ENCODE measurements around the gene NXPH4.

NXPH4 gene

GRCh38 chr12:57235728-57236131 lies 19.1 kb downstream of the NXPH4 start:
- DNase-seq (ENCODE audit: low read depth): no peak
- H3K4me3 ChIP-seq (ENCODE audit: low read depth, low read length): no peak overlapping the region
- TF ChIP-seq CTCF (conservative IDR thresholded peaks at IDR 0.05; ENCODE audit: low read depth, low read length): no peak

DNA sequence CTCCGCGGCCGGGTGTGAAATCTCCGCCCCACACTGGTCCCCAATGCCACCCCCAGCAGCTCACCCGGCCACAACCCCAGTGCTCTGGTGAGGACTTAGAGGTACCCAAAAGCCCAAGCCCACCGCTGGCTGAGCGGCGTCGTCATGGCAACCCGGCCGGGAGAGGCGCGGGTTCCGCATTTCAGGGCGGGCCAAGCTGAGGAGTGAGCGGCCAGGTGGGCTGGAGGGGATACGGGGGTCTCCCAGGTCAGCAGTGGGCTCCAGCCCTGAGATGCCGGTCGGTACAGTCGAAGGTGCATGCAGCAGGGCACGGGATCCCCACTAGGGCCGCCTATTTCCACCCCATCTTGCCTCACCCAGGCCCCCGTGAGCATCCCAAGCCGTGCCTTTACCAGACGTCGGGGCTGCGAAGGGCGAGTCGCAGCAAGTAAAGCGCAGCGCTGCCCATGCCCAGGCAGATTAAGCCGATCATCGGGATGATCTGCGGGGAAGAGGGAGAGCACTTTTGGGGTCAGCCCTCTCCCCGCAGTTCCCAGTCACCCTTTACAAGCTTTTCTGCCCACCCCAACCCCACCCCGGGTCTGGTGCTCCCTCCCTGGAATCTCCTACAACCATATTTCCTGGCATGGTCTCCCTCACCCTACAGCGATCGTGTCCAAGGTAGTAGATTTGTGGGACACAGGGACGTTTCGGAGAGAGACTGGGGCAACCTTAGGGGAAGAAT lies 19.8 kb downstream of the NXPH4 start:
- no peak overlapping the region for H3K4me3 ChIP-seq (ENCODE audit: low read depth, low read length)
- no peak for DNase-seq (ENCODE audit: low read depth)
- TF ChIP-seq CTCF (conservative IDR thresholded peaks at IDR 0.05; ENCODE audit: low read depth, low read length): no peak

DNA sequence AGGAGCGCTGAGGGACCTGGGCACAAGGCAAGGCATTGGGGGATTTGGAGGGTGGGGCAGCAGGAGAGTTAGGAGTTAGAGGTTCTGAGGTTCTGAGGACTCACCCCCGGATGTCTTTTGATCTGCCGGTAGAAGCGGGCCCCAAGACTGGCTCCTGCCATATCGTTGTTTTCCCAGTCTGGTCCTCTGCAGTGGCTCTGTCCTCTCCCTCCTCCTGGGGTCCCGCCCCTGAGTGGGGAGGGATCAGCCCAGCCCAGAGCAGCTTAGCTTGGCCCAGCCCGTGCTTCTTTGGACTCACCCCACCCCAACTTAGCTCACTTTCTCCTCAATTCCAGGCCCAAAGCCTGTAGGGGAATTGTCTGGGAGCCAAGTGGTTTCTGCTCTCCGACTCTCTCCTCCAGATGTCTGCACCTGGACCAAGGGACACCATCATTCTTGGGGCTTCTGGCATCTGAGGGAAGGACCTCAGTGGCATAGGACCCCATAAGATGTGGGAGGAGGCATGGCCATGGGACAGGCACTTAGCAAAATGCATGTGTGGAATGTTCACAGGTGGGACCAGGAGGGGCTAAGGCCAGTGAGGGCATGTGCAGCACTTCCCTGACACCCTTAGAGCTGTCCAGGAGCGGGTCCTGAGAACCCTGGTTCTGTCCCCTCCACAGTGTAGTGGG lies 20.5 kb downstream of the NXPH4 start:
- no peak for DNase-seq (ENCODE audit: low read depth)
- no peak overlapping the region for H3K4me3 ChIP-seq (ENCODE audit: low read depth, low read length)
- no peak for TF ChIP-seq CTCF (conservative IDR thresholded peaks at IDR 0.05; ENCODE audit: low read depth, low read length)

- no peak overlapping the region for H3K4me3 ChIP-seq (ENCODE audit: low read depth, low read length)
- TF ChIP-seq CTCF (conservative IDR thresholded peaks at IDR 0.05; ENCODE audit: low read depth, low read length): no peak
- no peak for DNase-seq (ENCODE audit: low read depth)
These were observed 21.0 kb downstream of the NXPH4 start for GRCh38 chr12:57237596-57237931.

DNA sequence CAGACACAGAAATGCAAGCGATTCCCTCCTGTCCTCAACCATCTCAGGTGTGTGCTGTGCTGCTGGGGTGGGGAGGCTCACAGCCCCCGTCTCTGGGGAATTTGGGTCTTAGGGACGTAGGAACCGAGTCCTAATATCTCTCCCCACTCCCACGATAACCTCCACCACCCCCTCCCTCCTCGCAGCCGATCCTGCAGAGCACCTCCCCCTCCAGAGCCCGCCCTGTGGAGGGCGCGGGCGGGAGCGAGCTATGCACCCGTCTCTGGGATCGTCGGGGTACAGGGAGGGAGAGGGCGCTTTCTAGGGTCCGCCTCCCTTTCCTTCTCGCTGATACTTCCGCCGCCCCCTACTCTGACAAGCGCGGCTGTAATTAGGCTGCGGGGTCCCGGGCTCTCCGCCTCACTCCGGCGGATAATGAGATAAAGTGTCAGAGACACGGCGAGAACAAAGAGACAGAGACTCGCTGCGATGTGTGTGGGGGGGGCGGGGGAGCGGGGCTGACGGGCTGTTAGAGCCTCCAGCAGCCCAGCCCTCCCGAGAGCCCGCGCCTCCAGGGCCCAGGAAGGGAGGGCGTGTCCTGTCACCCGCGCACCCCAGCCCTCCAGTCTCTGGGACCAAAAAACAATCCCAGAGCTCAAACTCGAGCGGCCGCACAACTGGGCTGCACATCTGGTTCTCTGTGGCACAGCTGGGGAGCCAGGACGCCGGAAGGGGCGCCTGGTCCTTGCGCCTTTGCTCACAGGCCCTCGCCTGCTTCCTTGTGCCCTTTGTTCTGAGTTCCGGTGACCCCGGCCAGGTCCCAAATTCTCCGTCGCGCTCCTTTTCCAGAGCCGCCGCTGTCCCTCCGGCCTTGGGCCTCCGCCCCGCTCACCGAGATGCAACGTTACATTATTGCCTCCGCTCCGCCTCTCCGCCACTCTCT lies 21.6 kb downstream of the NXPH4 start:
- no peak for DNase-seq (ENCODE audit: low read depth)
- no peak for TF ChIP-seq CTCF (conservative IDR thresholded peaks at IDR 0.05; ENCODE audit: low read depth, low read length)
- peak overlapping the region; percentile 43 for H3K4me3 ChIP-seq (ENCODE audit: low read depth, low read length)

DNA sequence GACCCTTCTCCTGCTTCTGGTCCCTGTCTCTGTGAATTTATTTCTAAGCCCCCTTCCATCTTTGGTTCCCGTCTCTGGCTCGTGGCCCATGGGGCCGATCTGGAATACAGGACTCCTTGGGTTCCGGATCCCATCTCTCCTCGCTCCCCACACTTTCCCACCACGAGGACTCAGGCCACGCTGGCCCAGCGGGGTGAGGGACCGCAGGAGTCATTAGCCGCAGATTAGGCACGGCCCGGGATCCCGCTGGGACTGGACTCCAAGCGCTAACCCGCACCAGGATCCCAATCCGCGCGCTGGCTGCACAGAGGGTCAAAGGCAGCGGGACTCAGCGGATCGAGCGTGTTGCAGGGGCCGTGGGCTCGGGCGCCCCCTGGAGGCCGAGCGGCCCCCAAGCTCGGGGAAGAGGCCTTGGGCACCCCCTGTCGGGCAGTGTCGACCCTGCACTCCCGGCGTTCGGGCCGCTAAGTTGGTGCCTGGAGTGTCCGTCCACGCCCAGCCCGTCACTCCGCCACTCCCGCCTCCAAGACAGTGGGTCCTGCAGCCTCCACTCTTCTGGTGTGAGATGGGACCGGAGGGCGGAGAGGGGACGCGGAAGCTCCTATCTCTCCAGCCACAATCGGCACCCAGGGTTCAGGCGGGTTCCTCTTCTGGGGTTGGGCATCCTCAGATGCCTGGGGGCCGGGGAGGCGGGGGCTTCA lies 22.4 kb downstream of the NXPH4 start:
- TF ChIP-seq CTCF (conservative IDR thresholded peaks at IDR 0.05; ENCODE audit: low read depth, low read length): peak; percentile 99
- DNase-seq (ENCODE audit: low read depth): peak; percentile 88
- H3K4me3 ChIP-seq (ENCODE audit: low read depth, low read length): peak overlapping the region; percentile 62

Data from choroid plexus epithelial cell (primary cell).